K562 (cell line): ENCODE measurements around the gene TMEM270. TPM values are rescaled to one million over a fixed set of nuclear protein-coding genes. Genes with fewer than 3 reads are reported as not detected.

Experiments
- ATAC-seq: fragments of 200-7000 bp; cut with Tn5 transposase; 3 replicates; pipeline ENCODE4 v1.9.1; 2020; ENCODE audit warnings: moderate library complexity
- Bru-seq: library from RNA; stranded (reverse); fragments of 400-500 nt; gene quantifications from one replicate; lab custom pipeline; 2021; lab: Mats Ljungman, UMichigan
- BruChase-seq, 2 experiments: library from RNA; stranded (reverse); fragments of 400-500 nt; gene quantifications; one replicate each; lab custom pipeline; 2021; lab: Mats Ljungman, UMichigan
- BruUV-seq: library from RNA; stranded (reverse); fragments of 400-500 nt; replicated peaks from 2 replicates; lab custom pipeline; 2021; lab: Mats Ljungman, UMichigan
- CTCF ChIA-PET: fragments of 300-600 bp; formaldehyde crosslinking; extraction: SDS; loops from one replicate; lab custom pipeline; 2021; ENCODE audit warnings: low intra/inter-chr PET ratio; lab: Yijun Ruan, JAX
- POLR2A ChIA-PET: fragments of 300-600, 350-650 bp; sonication (Branson Sonifier 250); formaldehyde crosslinking; extraction: SDS; loops from one replicate; lab custom pipeline; 2021; ENCODE audit warnings: antibody characterized with exemption, inconsistent platforms; lab: Yijun Ruan, JAX
- DNase-seq, 4 experiments: peaks; one replicate each; pipeline versions ENCODE4 v3.0.0 to v3.0.0-alpha.2; 2011 to 2018; ENCODE audit warnings: low spot score in 3 of 4, mixed read lengths in 3 of 4; ENCODE audit errors: extremely low read depth in 1 of 4
- FAIRE-seq: peaks from 2 replicates; lab custom pipeline; 2011; peaks lifted over from hg19 to GRCh38; lab: Jason Lieb, UNC
- H2AFZ ChIP-seq: 2 replicates; pipeline ENCODE4 v1.6.0; 2011; ENCODE audit warnings: low read depth, low read length, control low read depth, inconsistent platforms
- H3K27ac ChIP-seq: fragments of 200-600 bp; 3 replicates; pipeline ENCODE4 v1.8.0; 2011; ENCODE audit warnings: low read depth, mild to moderate bottlenecking, control low read depth, inconsistent platforms, low read length, moderate library complexity, mixed read lengths; ENCODE audit errors: extremely low read depth
- H3K27me3 ChIP-seq, 2 experiments: fragments of 300-600 bp in 1 of 2; 2 replicates in 1 of 2; 3 replicates in 1 of 2; pipeline versions ENCODE4 v1.6.0 to v1.8.0; 2011; ENCODE audit warnings: inconsistent platforms in 2 of 2, low read length in 2 of 2, mild to moderate bottlenecking in 1 of 2, mixed read lengths in 1 of 2, moderate library complexity in 1 of 2; ENCODE audit not compliant: control insufficient read depth in 2 of 2, insufficient read depth in 2 of 2
- H3K36me3 ChIP-seq: fragments of 300-600 bp; 3 replicates; pipeline ENCODE4 v1.8.0; 2011; ENCODE audit warnings: mild to moderate bottlenecking, low read length, inconsistent platforms; ENCODE audit not compliant: control insufficient read depth, insufficient read depth
- H3K4me1 ChIP-seq, 2 experiments: fragments of 200-600 bp in 1 of 2; replicated peaks in 1 of 2; 2 replicates in 1 of 2; 3 replicates in 1 of 2; pipeline versions ENCODE4 v1.5.1 to v1.8.0; 2011; ENCODE audit warnings: inconsistent platforms in 2 of 2, low read length in 2 of 2, mild to moderate bottlenecking in 1 of 2, mixed read lengths in 1 of 2, moderate library complexity in 1 of 2; ENCODE audit not compliant: control insufficient read depth in 2 of 2, insufficient read depth in 2 of 2
- H3K4me2 ChIP-seq: 2 replicates; pipeline ENCODE4 v1.6.1; 2011; ENCODE audit warnings: low read length, control low read depth, inconsistent platforms, mixed read lengths; ENCODE audit not compliant: insufficient read depth
- H3K4me3 ChIP-seq: fragments of 200-600 bp; sonication (generic), shearing (Covaris generic); 2 replicates; pipeline ENCODE4 v1.5.1; 2016; ENCODE audit warnings: control low read depth, inconsistent platforms
- H3K79me2 ChIP-seq: fragments of 200-600 bp; 3 replicates; pipeline ENCODE4 v1.8.0; 2011; ENCODE audit warnings: low read length, inconsistent platforms; ENCODE audit not compliant: control insufficient read depth, insufficient read depth
- H3K9ac ChIP-seq, 2 experiments: 2 replicates each; pipeline versions ENCODE4 v1.6.0 to v1.6.1; 2011; ENCODE audit warnings: low read depth in 2 of 2, low read length in 2 of 2, control low read depth in 1 of 2, inconsistent platforms in 1 of 2, mild to moderate bottlenecking in 1 of 2, mixed read lengths in 1 of 2; ENCODE audit not compliant: insufficient read depth in 1 of 2
- H3K9me1 ChIP-seq: one replicate; pipeline ENCODE4 v1.6.0; 2011; ENCODE audit warnings: inconsistent platforms, mild to moderate bottlenecking, low read length, moderate library complexity; ENCODE audit not compliant: control insufficient read depth, insufficient read depth
- H3K9me3 ChIP-seq: replicated peaks from 2 replicates; pipeline ENCODE4 v1.5.1; 2011; ENCODE audit warnings: low read depth, low read length, inconsistent platforms; ENCODE audit not compliant: control insufficient read depth, insufficient read depth
- H4K20me1 ChIP-seq: replicated peaks from 2 replicates; pipeline ENCODE4 v1.6.1; 2011; ENCODE audit warnings: low read length, inconsistent platforms, mixed read lengths; ENCODE audit not compliant: control insufficient read depth, insufficient read depth
- PRPF4 ChIP-seq: fragments of 200-400 bp; formaldehyde crosslinking; IDR thresholded peaks from one replicate; pipeline ENCODE4 v1.6.1; 2017; ENCODE audit warnings: low read length, low read depth, mild to moderate bottlenecking; ENCODE audit not compliant: insufficient read depth, poor library complexity, severe bottlenecking
- ZNF121 ChIP-seq: sonication (generic); formaldehyde crosslinking; conservative IDR thresholded peaks from 2 replicates; pipeline ENCODE4 v1.8.0; 2022; ENCODE audit warnings: missing genetic modification reagents
- WGBS: fragments of 100-300 bp; shearing (Covaris generic); methylation state at CpG from one replicate; pipeline ENCODE4 v1.1.6; 2016; ENCODE audit warnings: low coverage, mixed read lengths; ENCODE audit not compliant: insufficient coverage; ENCODE audit errors: missing lambda C conversion rate; 5-methylcytosine and 5-hydroxymethylcytosine counted together
- in situ Hi-C: fragments of 300-500 bp; cut with MboI; formaldehyde crosslinking; loops from 4 replicates; pipeline ENCODE4 v1.15.0; 2018; ENCODE audit warnings: inconsistent platforms, mixed read lengths
- intact Hi-C: fragments of 100-400 bp; cut with micrococcal nuclease; formaldehyde crosslinking; loops from 2 replicates; pipeline ENCODE4 v1.14.2; 2022
- long read RNA-seq, 3 experiments: library from polyadenylated mRNA in 2 of 3; library from RNA in 1 of 3; unstranded in 2 of 3; stranded (forward) in 1 of 3; transcript quantifications; one replicate each; pipeline ENCODE4 v2.0.0, GENCODE V29; 2019 to 2022
- polyA minus RNA-seq, 3 experiments: library from RNA; depleted of rRNA, polyadenylated mRNA; stranded (reverse); fragments of >200 nt; gene quantifications; 2 replicates each; pipeline ENCODE4 v1.2.3, GENCODE V29; 2011
- polyA plus RNA-seq, 8 experiments: library from polyadenylated mRNA; depleted of rRNA in 4 of 8; stranded (reverse) in 5 of 8; unstranded in 3 of 8; fragments of >200 nt; fragmentation: Nextera tagmentation in 2 of 8; fragmentation: Illumina TruSeq in 1 of 8; extraction: Ambion mirVana in 2 of 8; extraction: Trizol in 1 of 8; gene quantifications; 2 replicates each; pipeline versions ENCODE4 v1.2.1 to v1.2.3, GENCODE V29; 2011 to 2014; ENCODE audit warnings: inconsistent platforms in 1 of 8, missing spikeins in 1 of 8
- total RNA-seq, 7 experiments: library from RNA; depleted of rRNA in 6 of 7; stranded (reverse); fragments of >200 nt in 6 of 7; fragmentation: Illumina TruSeq in 2 of 7; extraction: Trizol in 2 of 7; gene quantifications; 2 replicates each; pipeline versions ENCODE4 v1.2.1 to v1.2.3, GENCODE V29; 2011 to 2021; ENCODE audit warnings: low replicate concordance in 1 of 7

The TMEM270 gene
- not detected in 2 replicates for total RNA-seq (2011; cell fraction: chromatin; rRNA removed; ENCODE audit: low replicate concordance)
- total RNA-seq (2011; cell fraction: nucleolus; rRNA removed): not detected in 2 replicates
- not detected in 2 replicates for total RNA-seq (2011; cell fraction: nucleoplasm; rRNA removed)
- not detected in 2 replicates for total RNA-seq (2014; rRNA removed)
- total RNA-seq (2014; rRNA removed; fragmentation: Illumina TruSeq; extraction: Trizol): not detected in 2 replicates
- not detected in 2 replicates for total RNA-seq (2015; rRNA removed; fragmentation: Illumina TruSeq; extraction: Trizol)
- total RNA-seq (2021): not detected in 2 replicates
- polyA plus RNA-seq (2011; rRNA removed): not detected in 2 replicates
- not detected in 2 replicates for polyA plus RNA-seq (2011; cell fraction: cytosol; rRNA removed)
- polyA plus RNA-seq (2011; cell fraction: nucleus; rRNA removed): not detected in 2 replicates
- polyA plus RNA-seq (2012): not detected in 2 replicates
- polyA plus RNA-seq (2014; fragmentation: Illumina TruSeq; extraction: Trizol): not detected in 2 replicates
- not detected for polyA plus RNA-seq (2014; fragmentation: Nextera tagmentation; extraction: Ambion mirVana)
- polyA plus RNA-seq (2014; rRNA removed): not detected in 2 replicates
- polyA minus RNA-seq (2011; rRNA and poly(A)+ RNA removed): not detected in 2 replicates
- polyA minus RNA-seq (2011; cell fraction: cytosol; rRNA and poly(A)+ RNA removed): not detected in 2 replicates
- not detected in 2 replicates for polyA minus RNA-seq (2011; cell fraction: nucleus; rRNA and poly(A)+ RNA removed)
- not detected for Bru-seq, nascent RNA
- not detected for BruChase-seq, experiment 1, labeled RNA remaining after a 2-hour chase
- BruChase-seq, experiment 2, labeled RNA remaining after a 6-hour chase: not detected
- long read RNA-seq, experiment 1: 0 reads
- long read RNA-seq, experiment 2: 0 reads
- long read RNA-seq, experiment 3: 0 reads

- in situ Hi-C loops: no loop called here
- Histone ChIP-seq H3K4me3 (no peak within 1 kb of the TSS), H3K9me3 (no peaks in the 10 kb centered on the region), H3K9ac (no peak within 1 kb of the TSS), H3K9me1 (no peaks in the 10 kb centered on the region), H3K4me1 (peaks cover 0 to 6% of the 10 kb centered on the region in 2 experiments; a peak in 2 of 5 replicates), H4K20me1 (peaks cover 8% of the 10 kb centered on the region), H2AFZ (no peak within 1 kb of the TSS), H3K27ac (no peak within 1 kb of the TSS), H3K36me3 (no peaks in the 10 kb centered on the region), H3K79me2 (no peaks in the 10 kb centered on the region), H3K27me3 (peaks cover 14 to 55% of the 10 kb centered on the region in 2 experiments; a peak in 4 of 5 replicates), H3K4me2 (no peak within 1 kb of the TSS)
- BruUV-seq: no TSS peak
- no peak for DNase-seq
- no peak for ATAC-seq
- no peak for FAIRE-seq
- TF ChIP-seq PRPF4: no peak
- TF ChIP-seq ZNF121 (CRISPR knock-in tag): 0 out of 2 replicates have a peak, but pooled peaks have one; percentile 7
- 7% methylated on average over 11 of the region's 11 CpGs for WGBS
- POLR2A ChIA-PET: interaction anchor here (0.6 to 0.8 kb wide), 2 partner anchors 9 to 163 kb away, joined by 3 to 4 read pairs; no protein-coding TSS in a partner anchor
- CTCF ChIA-PET: no interaction called here
- intact Hi-C loops: no loop called here
These were observed at the start of gene TMEM270 for GRCh38 chr7:73860859-73861258. TMEM270 (plus strand) TSS chr7:73861159; CDS start chr7:73861195, 36 bp downstream.
